Endothelial cell of umbilical vein (primary cell): ENCODE data around the gene EFNA5. TPM values are rescaled to one million over a fixed set of nuclear protein-coding genes. Genes with fewer than 3 reads are reported as not detected.

Experiments
- BruUV-seq: library from RNA; stranded (reverse); fragments of 400-500 nt; replicated peaks from 2 replicates; lab custom pipeline; 2021; lab: Mats Ljungman, UMichigan
- CTCF ChIA-PET: fragments of 300-600, 350-600 bp; sonication (Branson Sonifier 250); formaldehyde crosslinking; loops from one replicate; lab custom pipeline; 2021; ENCODE audit warnings: antibody characterized with exemption, inconsistent platforms; lab: Charles Lee
- POLR2A ChIA-PET: fragments of 300-600, 350-600 bp; sonication (Branson Sonifier 250); formaldehyde crosslinking; loops from one replicate; lab custom pipeline; 2021; ENCODE audit warnings: antibody characterized with exemption, inconsistent platforms; lab: Charles Lee
- DNase-seq: peaks from one replicate; pipeline ENCODE4 v3.0.0-alpha.2; 2011; ENCODE audit warnings: low read depth, low spot score
- FAIRE-seq: peaks from 2 replicates; lab custom pipeline; 2011; peaks lifted over from hg19 to GRCh38; lab: Jason Lieb, UNC
- H2AFZ ChIP-seq: 2 replicates; pipeline ENCODE4 v1.6.0; 2012; ENCODE audit warnings: low read depth, low read length, control low read depth, inconsistent platforms
- H3K27ac ChIP-seq: 2 replicates; pipeline ENCODE4 v1.5.1; 2011; ENCODE audit warnings: low read depth, mild to moderate bottlenecking, control low read depth, low read length, moderate library complexity; ENCODE audit not compliant: insufficient read depth
- H3K27me3 ChIP-seq, 2 experiments: 2 replicates each; pipeline versions ENCODE4 v1.6.0 to v1.6.1; 2011; ENCODE audit warnings: low read length in 2 of 2, mixed read lengths in 1 of 2; ENCODE audit not compliant: control insufficient read depth in 2 of 2, insufficient read depth in 2 of 2
- H3K36me3 ChIP-seq, 2 experiments: 2 replicates in 1 of 2; 3 replicates in 1 of 2; pipeline ENCODE4 v1.5.1; 2011; ENCODE audit warnings: low read length in 2 of 2, mild to moderate bottlenecking in 1 of 2, moderate library complexity in 1 of 2; ENCODE audit not compliant: control insufficient read depth in 2 of 2, insufficient read depth in 2 of 2; ENCODE audit errors: extremely low read depth in 1 of 2
- H3K4me1 ChIP-seq: 3 replicates; pipeline ENCODE4 v1.5.1; 2011; ENCODE audit warnings: mild to moderate bottlenecking, low read length; ENCODE audit not compliant: control insufficient read depth, insufficient read depth; ENCODE audit errors: extremely low read depth
- H3K4me2 ChIP-seq: 2 replicates; pipeline ENCODE4 v1.6.1; 2011; ENCODE audit warnings: low read length, control low read depth, mixed read lengths; ENCODE audit not compliant: insufficient read depth
- H3K4me3 ChIP-seq, 3 experiments: fragments of 200-600 bp in 1 of 3; sonication (generic), shearing (Covaris generic) in 1 of 3; replicated peaks in 1 of 3; 2 replicates each; pipeline ENCODE4 v1.5.1; 2011 to 2016; ENCODE audit warnings: control low read depth in 3 of 3, low read length in 3 of 3, mild to moderate bottlenecking in 2 of 3, inconsistent platforms in 1 of 3, low read depth in 1 of 3, moderate library complexity in 1 of 3; ENCODE audit not compliant: insufficient read depth in 1 of 3
- H3K79me2 ChIP-seq: 2 replicates; pipeline ENCODE4 v1.6.0; 2012; ENCODE audit warnings: low read length, inconsistent platforms; ENCODE audit not compliant: control insufficient read depth, insufficient read depth
- H3K9ac ChIP-seq: replicated peaks from 2 replicates; pipeline ENCODE3; 2011; ENCODE audit warnings: low read length, control low read depth; ENCODE audit not compliant: insufficient read depth; ENCODE audit errors: extremely low read depth
- H3K9me1 ChIP-seq: replicated peaks from 3 replicates; pipeline ENCODE4 v1.6.0; 2011; ENCODE audit warnings: mild to moderate bottlenecking, low read length; ENCODE audit not compliant: control insufficient read depth, insufficient read depth; ENCODE audit errors: extremely low read depth
- H3K9me3 ChIP-seq: replicated peaks from 2 replicates; pipeline ENCODE4 v1.5.1; 2012; ENCODE audit warnings: low read length, inconsistent platforms; ENCODE audit not compliant: control insufficient read depth, insufficient read depth
- H4K20me1 ChIP-seq: replicated peaks from 2 replicates; pipeline ENCODE3; 2011; ENCODE audit warnings: mild to moderate bottlenecking, low read length; ENCODE audit not compliant: control insufficient read depth, insufficient read depth; ENCODE audit errors: extremely low read depth
- CTCF ChIP-seq, 2 donors: IDR thresholded peaks; 1 replicate in 1 of 2; 2 replicates in 1 of 2; pipeline ENCODE4 v1.5.1; 2011; ENCODE audit warnings: low read length in 2 of 2, mild to moderate bottlenecking in 2 of 2, moderate library complexity in 2 of 2, control low read depth in 1 of 2, inconsistent platforms in 1 of 2, low read depth in 1 of 2; ENCODE audit not compliant: insufficient read depth in 1 of 2; ENCODE audit errors: extremely low read depth in 1 of 2
- EZH2 ChIP-seq: IDR thresholded peaks from 2 replicates; pipeline ENCODE4 v1.6.1; 2012; ENCODE audit warnings: borderline replicate concordance, low read depth, mild to moderate bottlenecking, moderate library complexity, low read length, inconsistent platforms; ENCODE audit not compliant: severe bottlenecking
- FOS ChIP-seq: IDR thresholded peaks from 2 replicates; pipeline ENCODE4 v1.6.1; 2011; ENCODE audit warnings: mild to moderate bottlenecking, low read length, moderate library complexity, borderline replicate concordance; ENCODE audit not compliant: insufficient read depth
- GATA2 ChIP-seq: IDR thresholded peaks from 2 replicates; pipeline ENCODE4 v1.7.0; 2011; ENCODE audit warnings: low read depth, mild to moderate bottlenecking, moderate library complexity, mixed read lengths, low read length; ENCODE audit not compliant: insufficient read length, insufficient read depth
- JUN ChIP-seq: IDR thresholded peaks from 2 replicates; pipeline ENCODE4 v1.6.1; 2011; ENCODE audit warnings: borderline replicate concordance, low read depth; ENCODE audit not compliant: insufficient read length, insufficient read depth
- MAX ChIP-seq: IDR thresholded peaks from 2 replicates; pipeline ENCODE4 v1.6.1; 2011; ENCODE audit not compliant: insufficient read depth, insufficient read length
- MYC ChIP-seq: IDR thresholded peaks from one replicate; pipeline ENCODE4 v1.6.1; 2011; ENCODE audit warnings: mild to moderate bottlenecking, low read depth, low read length
- POLR2A ChIP-seq: IDR thresholded peaks from 2 replicates; pipeline ENCODE4 v1.6.1; 2012; ENCODE audit warnings: low read depth, mild to moderate bottlenecking, control low read depth, low read length
- POLR2AphosphoS5 ChIP-seq: IDR thresholded peaks from 2 replicates; pipeline ENCODE4 v1.6.1; 2012; ENCODE audit warnings: low read depth, mild to moderate bottlenecking, control low read depth, low read length, moderate library complexity; ENCODE audit not compliant: insufficient read depth
- dilution Hi-C: fragments of 300-500 bp; cut with MboI; formaldehyde crosslinking; loops from one replicate; pipeline ENCODE4 v1.15.0; 2019; ENCODE audit warnings: low sequenced_read_pairs; ENCODE audit not compliant: extremely low pct_ligation_motif_present
- intact Hi-C: fragments of 100-400 bp; cut with micrococcal nuclease; formaldehyde crosslinking; loops from one replicate; pipeline ENCODE4 v1.10.0; 2022
- polyA plus RNA-seq, 4 experiments: library from polyadenylated mRNA; depleted of rRNA in 3 of 4; stranded (reverse) in 3 of 4; unstranded in 1 of 4; fragments of >200 nt; gene quantifications; 2 replicates each; pipeline versions ENCODE4 v1.2.1 to v1.2.3, GENCODE V29; 2011 to 2012; ENCODE audit warnings: missing spikeins in 1 of 4
- total RNA-seq: library from RNA; stranded (reverse); gene quantifications from 2 replicates; pipeline ENCODE4 v1.2.3, GENCODE V29; 2021

EFNA5 gene
- total and polyA plus RNA-seq, 2 donors (not counting 3 experiments of a cell fraction or from before 2014, with no cell fraction given): 13.6 to 22.1 TPM

- Histone ChIP-seq H3K9ac (no peak overlapping the region), H4K20me1 (no peaks in the 10 kb centered on the region), H3K4me1 (no peaks in the 10 kb centered on the region), H3K79me2 (no peaks in the 10 kb centered on the region), H3K4me3 (no peak overlapping the region), H3K27me3 (no peaks in the 10 kb centered on the region), H3K4me2 (no peak overlapping the region), H3K27ac (no peak overlapping the region), H3K36me3 (no peaks in the 10 kb centered on the region), H2AFZ (no peak overlapping the region), H3K9me1 (no peaks in the 10 kb centered on the region), H3K9me3 (no peaks in the 10 kb centered on the region)
- FAIRE-seq (no peak), DNase-seq (no peak)
- TF ChIP-seq CTCF (IDR thresholded peaks at IDR 0.05; ENCODE audit: extremely low read depth in 1 of 2, insufficient read depth in 1 of 2, low read depth in 1 of 2, low read length in 2 of 2) (no peak), POLR2A (no peak), POLR2AphosphoS5 (no peak), EZH2 (no peak), MAX (no peak), MYC (no peak), GATA2 (no peak), FOS (no peak), JUN (no peak)
- no TSS peak for BruUV-seq
- ChIA-PET POLR2A (no interaction called here), CTCF (no interaction called here)
- intact Hi-C loops: no loop called here
- dilution Hi-C loops: no loop called here
Measured at GRCh38 chr5:107687937-107688336, 17.2 kb upstream of the EFNA5 start.
